Subcutaneous abdominal adipose tissue (tissue), 5 donors: ENCODE results near the gene MIB2.
"Not testable (repeated sequence)": the region's sequence is repeated elsewhere in the genome, so short reads cannot be mapped to it uniquely, and the experiment has no call there.

ENCODE experiments used
- H3K27ac ChIP-seq: one replicate; pipeline ENCODE4 v1.7.0; 2013; ENCODE audit warnings: low read depth, mild to moderate bottlenecking, inconsistent platforms, low read length, moderate library complexity
- H3K27me3 ChIP-seq, 5 donors: one replicate each; pipeline ENCODE4 v1.7.0; 2013; ENCODE audit warnings: low read length in 5 of 5, inconsistent platforms in 1 of 5; ENCODE audit not compliant: control insufficient read depth in 5 of 5, insufficient read depth in 4 of 5
- H3K36me3 ChIP-seq, 5 donors: one replicate each; pipeline ENCODE4 v1.7.0; 2013; ENCODE audit warnings: low read length in 5 of 5; ENCODE audit not compliant: control insufficient read depth in 5 of 5, insufficient read depth in 5 of 5
- H3K4me1 ChIP-seq, 5 donors: one replicate each; pipeline ENCODE4 v1.7.0; 2013; ENCODE audit warnings: low read length in 5 of 5, mild to moderate bottlenecking in 3 of 5, moderate library complexity in 1 of 5; ENCODE audit not compliant: control insufficient read depth in 5 of 5, insufficient read depth in 5 of 5
- H3K4me3 ChIP-seq, 5 donors: one replicate each; pipeline ENCODE4 v1.7.0; 2013; ENCODE audit warnings: low read length in 5 of 5, low read depth in 1 of 5
- H3K9ac ChIP-seq, 5 donors: one replicate each; pipeline ENCODE4 v1.7.0; 2013; ENCODE audit warnings: low read length in 5 of 5, mild to moderate bottlenecking in 4 of 5, moderate library complexity in 3 of 5
- H3K9me3 ChIP-seq, 5 donors: one replicate each; pipeline ENCODE4 v1.7.0; 2013; ENCODE audit warnings: low read length in 5 of 5; ENCODE audit not compliant: control insufficient read depth in 5 of 5
- donor health status: healthy.
- donor health status: healthy.
- donor health status: healthy.
- donor health status: healthy.
- donor health status: healthy.

The MIB2 gene

DNA sequence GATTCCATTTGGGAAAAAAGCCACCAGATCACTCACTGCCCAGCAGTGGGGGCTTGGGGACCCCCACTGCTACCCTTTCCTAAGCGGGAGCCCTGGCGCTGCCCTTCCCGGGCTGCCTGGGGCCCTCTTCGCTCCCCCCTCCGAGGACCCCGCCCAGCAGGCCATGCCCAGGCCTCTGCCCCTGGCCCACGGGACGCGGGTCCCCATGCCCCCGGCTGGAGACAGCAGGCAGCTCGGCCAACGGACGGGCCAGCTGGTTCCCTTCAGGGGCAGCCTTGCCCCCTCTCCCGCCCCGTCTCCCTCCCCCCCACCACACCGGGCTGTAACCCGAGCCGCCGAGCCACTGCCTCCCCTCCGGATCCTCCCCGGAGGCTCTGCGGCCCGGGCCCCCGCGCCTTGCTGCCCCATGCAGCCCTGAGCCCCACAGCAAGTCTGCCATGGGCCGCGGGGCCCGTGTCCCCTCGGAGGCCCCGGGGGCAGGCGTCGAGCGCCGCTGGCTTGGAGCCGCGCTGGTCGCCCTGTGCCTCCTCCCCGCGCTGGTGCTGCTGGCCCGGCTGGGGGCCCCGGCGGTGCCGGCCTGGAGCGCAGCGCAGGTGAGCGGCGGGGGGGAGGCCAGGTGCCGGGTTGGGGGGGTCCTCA, 16.6 kb downstream of the MIB2 start, which contains the start of gene MMP23B:
Gene MMP23B, plus strand, starts transcription at position 392 of the 639 bp plus-strand sequence. Its CDS starts 46 bp downstream, at position 438.
- peaks cover 0 to 25% (median 20%) of the 10 kb centered on the region in 5 donors for H3K36me3 ChIP-seq
- H3K27ac ChIP-seq: no peak within 1 kb of the TSS
- H3K4me3 ChIP-seq: peak within 1 kb of the TSS in 1 of 5 donors; percentile 22
- no peak within 1 kb of the TSS for H3K9ac ChIP-seq
- no peaks in the 10 kb centered on the region for H3K9me3 ChIP-seq
- peaks cover 0 to 15% (median 3%) of the 10 kb centered on the region in 5 donors for H3K27me3 ChIP-seq
- peaks cover 0 to 11% (median 5%) of the 10 kb centered on the region in 5 donors for H3K4me1 ChIP-seq

DNA sequence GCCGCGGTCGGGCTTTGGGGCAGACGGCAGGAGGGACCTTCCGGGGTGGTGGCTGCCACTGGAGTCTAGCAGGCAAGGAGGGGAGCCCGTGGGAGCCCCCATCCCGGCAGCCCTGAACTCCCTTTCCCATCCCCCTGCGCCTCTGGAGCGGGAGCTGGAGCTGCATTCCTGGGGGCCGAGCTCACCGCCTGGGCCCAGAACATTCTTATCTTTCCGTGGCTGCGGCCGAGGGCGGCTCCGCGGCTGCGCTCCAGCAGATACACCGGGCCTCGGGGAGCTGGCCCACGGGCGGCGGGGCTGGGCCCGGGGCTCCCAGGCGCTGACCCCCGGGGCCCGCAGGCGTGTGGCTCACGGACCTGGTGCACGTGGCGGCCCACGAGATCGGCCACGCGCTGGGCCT, 18.1 kb downstream of the MIB2 start:
- peaks cover 0 to 11% (median 2%) of the 10 kb centered on the region in 5 donors for H3K27me3 ChIP-seq
- not testable (repeated sequence) for H3K9ac ChIP-seq, H3K27ac ChIP-seq, H3K9me3 ChIP-seq, H3K4me3 ChIP-seq
- H3K4me1 ChIP-seq: peaks cover 0 to 11% (median 5%) of the 10 kb centered on the region in 5 donors
- peaks cover 0 to 20% (median 16%) of the 10 kb centered on the region in 5 donors for H3K36me3 ChIP-seq

DNA sequence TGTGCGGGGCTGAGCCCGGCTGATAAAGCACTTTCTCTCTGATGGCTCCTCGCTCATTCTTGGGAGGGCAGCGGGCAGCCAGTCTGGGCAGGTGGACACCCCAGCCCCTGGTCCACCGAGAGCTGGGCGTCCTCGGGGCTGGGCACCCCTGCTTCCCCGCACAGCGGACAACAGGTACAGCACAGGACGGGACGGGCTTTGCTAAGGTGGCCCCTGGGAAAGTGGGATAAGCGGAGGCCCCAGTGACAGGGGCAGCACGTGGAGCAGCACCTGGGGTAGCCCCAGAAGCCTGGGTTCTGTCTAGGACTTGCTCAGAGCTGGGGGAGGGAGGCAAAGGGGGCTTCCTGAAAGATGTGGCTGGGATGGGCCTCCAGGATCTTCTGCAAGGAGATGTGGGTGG, 19.3 kb downstream of the MIB2 start:
- H3K4me3 ChIP-seq, H3K27me3 ChIP-seq, H3K27ac ChIP-seq, H3K9ac ChIP-seq, H3K9me3 ChIP-seq: not testable (repeated sequence)
- peaks cover 0 to 11% (median 5%) of the 10 kb centered on the region in 5 donors for H3K4me1 ChIP-seq
- H3K36me3 ChIP-seq: peaks cover 0 to 26% (median 18%) of the 10 kb centered on the region in 5 donors

DNA sequence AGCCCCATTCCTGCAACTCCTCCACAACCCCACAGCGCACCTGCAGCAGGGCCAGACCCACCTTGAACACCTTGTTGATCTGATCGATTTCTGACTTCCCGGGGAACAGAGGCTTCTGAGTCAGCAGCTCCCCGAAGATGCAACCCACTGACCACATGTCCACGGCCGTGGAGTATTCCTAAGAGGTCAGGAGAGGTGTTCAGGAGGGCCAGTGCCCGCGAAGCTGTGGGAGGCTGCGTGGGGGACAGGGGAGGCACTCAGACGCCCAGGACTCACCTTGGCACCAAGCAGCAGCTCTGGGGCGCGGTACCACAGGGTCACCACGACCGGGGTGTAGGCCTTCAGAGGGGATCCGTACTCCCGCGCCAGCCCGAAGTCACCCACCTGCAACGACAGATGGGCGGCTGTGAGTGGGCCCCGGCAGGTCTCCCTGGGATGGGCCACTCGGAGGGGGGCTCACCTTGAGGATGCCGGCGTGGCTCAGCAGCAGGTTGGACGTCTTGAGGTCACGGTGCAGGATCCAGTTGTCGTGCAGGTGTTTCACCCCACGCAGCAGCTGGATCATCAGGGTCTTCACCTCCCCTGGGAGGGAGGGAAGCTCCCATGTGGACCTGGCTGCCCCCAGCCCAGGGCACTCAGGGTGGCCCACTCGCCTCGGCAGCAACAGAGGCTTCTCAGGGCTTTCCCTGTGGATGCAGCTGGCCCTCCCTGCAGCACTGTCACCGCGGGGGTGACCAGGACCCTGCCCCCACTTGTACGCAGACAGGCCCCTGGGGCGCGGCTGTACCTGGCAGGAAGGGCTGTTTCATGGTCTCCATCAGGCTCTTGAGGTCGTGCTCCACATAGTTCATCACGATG, 21.6 kb downstream of the MIB2 start:
- not testable (repeated sequence) for H3K4me3 ChIP-seq, H3K9me3 ChIP-seq, H3K4me1 ChIP-seq, H3K27me3 ChIP-seq, H3K9ac ChIP-seq, H3K27ac ChIP-seq
- peaks cover 0 to 33% (median 18%) of the 10 kb centered on the region in 5 donors for H3K36me3 ChIP-seq

DNA sequence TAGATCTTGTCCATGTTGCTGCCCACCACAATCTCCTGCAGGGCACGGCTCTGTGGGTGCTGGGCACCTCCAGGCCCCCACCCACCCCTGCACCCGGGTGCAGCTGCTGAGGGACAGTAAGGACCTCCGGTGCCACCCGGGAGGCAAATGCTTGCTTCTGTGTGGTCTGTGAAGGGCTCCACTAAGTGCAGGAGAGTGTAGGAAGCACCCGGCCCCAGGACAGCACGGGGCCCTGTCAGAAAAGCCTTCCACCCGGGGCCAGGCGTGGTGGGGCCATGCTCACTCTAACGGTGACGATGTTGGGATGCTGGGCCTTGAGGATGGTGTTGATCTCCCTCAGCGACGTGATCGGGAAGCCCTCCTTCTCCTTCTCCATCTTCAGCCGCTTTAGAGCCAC, 22.2 kb downstream of the MIB2 start:
- not testable (repeated sequence) for H3K4me1 ChIP-seq, H3K9ac ChIP-seq, H3K27me3 ChIP-seq, H3K9me3 ChIP-seq, H3K4me3 ChIP-seq, H3K27ac ChIP-seq
- H3K36me3 ChIP-seq: peaks cover 0 to 33% (median 18%) of the 10 kb centered on the region in 5 donors

GRCh38 chr1:1638528-1638927, 23.2 kb downstream of the MIB2 start:
- not testable (repeated sequence) for H3K9me3 ChIP-seq, H3K4me1 ChIP-seq, H3K27ac ChIP-seq, H3K9ac ChIP-seq, H3K27me3 ChIP-seq, H3K4me3 ChIP-seq
- peaks cover 0 to 33% (median 18%) of the 10 kb centered on the region in 5 donors for H3K36me3 ChIP-seq

DNA sequence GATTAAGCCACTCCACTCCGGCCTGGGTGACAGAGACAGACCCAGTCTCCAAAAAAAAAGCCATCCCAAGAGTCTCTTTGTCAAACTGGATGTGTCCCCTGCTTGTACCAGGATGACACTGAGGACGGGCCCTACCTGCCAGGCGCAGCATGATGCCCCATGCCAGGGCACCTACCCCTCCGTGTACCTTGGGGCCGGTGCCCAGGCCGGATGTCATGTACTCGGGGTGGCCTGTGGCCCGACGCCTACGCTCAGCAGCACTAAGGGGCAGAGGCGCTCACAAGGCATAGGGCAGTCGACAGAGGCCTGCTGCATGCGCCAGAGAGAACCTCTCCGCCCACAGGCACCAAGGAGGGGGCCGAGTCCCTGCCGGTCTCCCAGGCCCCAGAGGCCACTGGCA, 24.1 kb downstream of the MIB2 start:
- H3K27ac ChIP-seq, H3K4me3 ChIP-seq, H3K9ac ChIP-seq, H3K9me3 ChIP-seq, H3K4me1 ChIP-seq, H3K27me3 ChIP-seq: not testable (repeated sequence)
- peaks cover 0 to 33% (median 18%) of the 10 kb centered on the region in 5 donors for H3K36me3 ChIP-seq

DNA sequence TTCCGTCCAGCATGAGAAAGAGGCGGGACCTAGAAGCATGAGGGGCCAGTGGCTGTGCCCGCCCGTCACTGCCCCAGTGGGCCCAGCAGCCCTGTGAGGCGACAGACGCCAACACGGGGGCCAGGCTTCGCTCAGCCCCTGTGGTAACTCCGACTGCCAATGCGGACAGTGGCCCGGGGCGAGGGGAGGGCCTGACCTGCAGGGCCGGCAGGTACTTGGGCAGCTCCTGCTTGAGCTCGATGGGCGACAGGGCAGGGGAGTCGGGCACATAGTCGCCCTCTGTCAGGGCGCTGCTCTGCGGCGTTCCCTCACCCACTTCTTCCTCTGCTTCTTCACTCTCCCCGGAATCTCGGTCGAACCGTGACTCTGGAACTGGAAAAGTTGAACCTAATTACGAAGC, 24.8 kb downstream of the MIB2 start:
- peaks cover 0 to 33% (median 18%) of the 10 kb centered on the region in 5 donors for H3K36me3 ChIP-seq
- not testable (repeated sequence) for H3K4me1 ChIP-seq, H3K27me3 ChIP-seq, H3K27ac ChIP-seq, H3K4me3 ChIP-seq, H3K9ac ChIP-seq, H3K9me3 ChIP-seq

- H3K4me3 ChIP-seq, H3K27me3 ChIP-seq, H3K9ac ChIP-seq, H3K4me1 ChIP-seq, H3K9me3 ChIP-seq, H3K27ac ChIP-seq: not testable (repeated sequence)
- H3K36me3 ChIP-seq: peaks cover 0 to 36% (median 18%) of the 10 kb centered on the region in 5 donors
These were observed 25.6 kb downstream of the MIB2 start for GRCh38 chr1:1640711-1641461.

DNA sequence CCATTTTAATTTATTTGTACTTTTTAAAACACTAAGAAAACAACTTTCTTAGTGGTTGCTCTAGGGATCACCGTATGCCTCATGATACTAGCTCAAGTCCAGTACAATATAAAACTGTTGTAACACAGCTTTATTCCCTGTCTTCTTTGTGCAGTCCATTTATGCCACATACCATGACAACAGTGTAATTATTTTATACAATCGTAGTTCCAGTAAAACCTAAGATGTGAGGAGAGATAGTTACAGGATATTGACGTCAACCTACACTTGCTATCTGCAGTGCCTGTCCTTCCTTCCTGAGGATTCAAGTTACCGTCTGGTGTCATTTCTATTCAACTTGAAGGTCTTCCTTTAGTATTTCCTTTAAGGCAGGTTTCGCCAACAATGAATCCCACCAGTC, 31.0 kb downstream of the MIB2 start:
- not testable (repeated sequence) for H3K4me1 ChIP-seq, H3K27ac ChIP-seq, H3K9me3 ChIP-seq, H3K9ac ChIP-seq, H3K27me3 ChIP-seq, H3K4me3 ChIP-seq
- peaks cover 9 to 38% (median 26%) of the 10 kb centered on the region in 5 donors for H3K36me3 ChIP-seq
